Central memory CD8-positive, alpha-beta T cell (primary cell): ENCODE measurements around the gene EIF4A2.

Source experiments
- ATAC-seq: fragments of 150-1000 bp; cut with Tn5 transposase; replicated peaks from 2 replicates; pipeline ENCODE4 v1.10.0; 2022; ENCODE audit warnings: mild to moderate bottlenecking, moderate FRiP score, moderate number of reproducible peaks; ENCODE audit not compliant: poor library complexity, severe bottlenecking; ENCODE audit errors: extremely low read depth
- DNase-seq, 2 donors: peaks; one replicate each; pipeline ENCODE4 v3.0.0; 2021; ENCODE audit warnings: low spot score in 2 of 2
- H3K27ac Mint-ChIP-seq: one replicate; pipeline ENCODE4 v1.8.0; 2022; ENCODE audit warnings: low read depth, mild to moderate bottlenecking, moderate library complexity, mixed read lengths
- H3K27me3 Mint-ChIP-seq: one replicate; pipeline ENCODE4 v1.8.0; 2022; ENCODE audit warnings: mixed read lengths
- H3K36me3 Mint-ChIP-seq: one replicate; pipeline ENCODE4 v1.8.0; 2022; ENCODE audit warnings: mild to moderate bottlenecking, moderate library complexity, mixed read lengths; ENCODE audit not compliant: insufficient read depth
- H3K4me1 Mint-ChIP-seq: one replicate; pipeline ENCODE4 v1.8.0; 2022; ENCODE audit warnings: mixed read lengths
- H3K4me3 Mint-ChIP-seq: one replicate; pipeline ENCODE4 v1.8.0; 2022; ENCODE audit warnings: mild to moderate bottlenecking, moderate library complexity, mixed read lengths
- H3K9me3 Mint-ChIP-seq: one replicate; pipeline ENCODE4 v1.8.0; 2022; ENCODE audit warnings: mixed read lengths

EIF4A2 gene

DNA sequence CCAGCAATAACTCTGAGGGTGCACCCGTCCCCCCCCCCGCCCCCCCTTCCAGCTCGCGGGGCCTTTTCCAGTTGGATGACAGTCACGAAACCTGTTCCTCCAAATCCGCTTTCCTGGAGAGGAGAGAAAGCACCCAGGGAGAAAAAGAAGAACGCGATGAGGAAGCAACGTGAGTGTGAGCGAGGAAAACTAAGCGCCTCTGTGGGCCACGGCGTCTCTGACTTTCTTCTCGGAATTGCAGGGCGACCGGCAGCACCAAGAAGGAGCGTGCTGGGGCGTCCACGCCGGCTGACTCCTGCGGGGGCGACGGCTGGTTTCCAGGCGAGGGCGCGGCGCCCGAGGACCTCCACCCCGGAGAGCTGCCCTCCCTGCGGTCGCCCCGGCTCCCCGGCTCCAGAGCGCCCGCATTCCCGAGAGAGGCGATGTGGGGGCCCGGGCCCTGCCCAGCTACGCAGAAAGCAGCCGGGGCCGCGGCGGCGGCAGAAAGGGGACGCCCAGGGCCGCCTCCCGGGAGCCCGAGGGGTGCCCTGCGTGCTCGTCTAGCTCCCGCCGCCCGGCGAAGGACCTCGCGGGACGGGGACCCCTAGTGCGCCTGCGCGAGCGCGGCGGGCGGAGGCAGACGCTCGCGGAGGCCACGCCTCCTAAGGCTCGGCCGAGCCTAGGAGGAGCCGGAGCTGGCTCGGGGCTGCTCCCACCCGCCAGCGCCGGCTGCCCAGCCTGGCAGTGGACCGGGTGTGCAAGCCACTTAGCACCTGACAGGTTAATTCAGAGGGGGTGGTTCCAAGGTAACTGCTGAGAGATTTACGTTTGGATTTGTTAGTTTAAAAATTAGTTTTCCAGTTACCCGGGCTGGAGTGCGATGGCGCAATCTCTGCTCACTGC is 43.8 kb downstream of the EIF4A2 start:
- DNase-seq (peak; percentile 70 to 71), ATAC-seq (peak; percentile 92)
- H3K27ac Mint-ChIP-seq = peak overlapping the region; percentile 22
- H3K4me1 Mint-ChIP-seq = peaks cover 23% of the 10 kb centered on the region
- H3K27me3 Mint-ChIP-seq = peaks cover 60% of the 10 kb centered on the region
- peak overlapping the region; percentile 47 for H3K4me3 Mint-ChIP-seq
- peaks cover 3% of the 10 kb centered on the region for H3K36me3 Mint-ChIP-seq
- H3K9me3 Mint-ChIP-seq = no peaks in the 10 kb centered on the region

DNA sequence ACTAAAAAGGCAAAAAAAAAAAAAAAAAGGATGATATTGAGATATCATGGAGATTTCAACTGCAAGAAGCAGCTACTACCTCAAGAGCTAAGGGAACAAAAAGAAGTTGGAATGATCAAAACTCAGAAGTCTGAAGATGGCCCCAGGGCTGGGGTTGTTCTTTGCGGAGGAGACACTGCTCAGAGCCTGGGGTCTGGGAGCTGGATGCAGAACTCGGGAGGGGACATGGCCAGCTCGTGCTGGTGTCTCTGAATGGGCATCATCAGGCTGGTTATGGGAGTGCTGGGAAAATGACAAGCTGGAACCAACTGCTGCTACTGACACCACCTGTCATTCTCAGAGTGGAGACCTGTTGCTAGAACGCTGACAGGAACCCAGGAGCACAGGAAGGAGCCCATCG is 45.0 kb downstream of the EIF4A2 start:
- no peak overlapping the region for H3K27ac Mint-ChIP-seq
- ATAC-seq = no peak
- no peak for DNase-seq
- peaks cover 3% of the 10 kb centered on the region for H3K36me3 Mint-ChIP-seq
- H3K27me3 Mint-ChIP-seq = peaks cover 68% of the 10 kb centered on the region
- peak overlapping the region; percentile 47 for H3K4me3 Mint-ChIP-seq
- no peaks in the 10 kb centered on the region for H3K9me3 Mint-ChIP-seq
- H3K4me1 Mint-ChIP-seq = peaks cover 23% of the 10 kb centered on the region

DNA sequence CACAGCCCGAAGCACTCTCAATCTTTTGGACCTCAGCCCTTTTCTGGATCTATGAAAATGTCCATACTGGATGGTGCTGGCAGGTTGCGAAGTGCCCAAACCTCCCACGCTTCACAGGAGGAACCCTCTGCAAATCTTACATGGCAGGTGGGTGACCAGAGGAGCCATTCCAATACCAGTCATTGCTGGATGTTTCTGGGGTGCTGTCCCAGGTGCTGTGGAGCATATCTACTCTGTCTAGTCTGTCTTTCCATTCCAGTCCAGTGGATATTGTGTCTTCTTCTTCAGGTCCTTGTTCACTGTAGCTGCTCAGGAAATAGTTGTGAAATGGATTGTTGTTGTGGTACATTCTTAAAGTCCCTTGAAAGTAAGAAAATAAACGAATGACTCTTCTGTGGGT is 48.4 kb downstream of the EIF4A2 start:
- peaks cover 6% of the 10 kb centered on the region for H3K4me1 Mint-ChIP-seq
- H3K4me3 Mint-ChIP-seq = no peak overlapping the region
- DNase-seq (no peak), ATAC-seq (no peak)
- H3K27me3 Mint-ChIP-seq = peaks cover 51% of the 10 kb centered on the region
- H3K9me3 Mint-ChIP-seq = no peaks in the 10 kb centered on the region
- peaks cover 2% of the 10 kb centered on the region for H3K36me3 Mint-ChIP-seq
- H3K27ac Mint-ChIP-seq = no peak overlapping the region

DNA sequence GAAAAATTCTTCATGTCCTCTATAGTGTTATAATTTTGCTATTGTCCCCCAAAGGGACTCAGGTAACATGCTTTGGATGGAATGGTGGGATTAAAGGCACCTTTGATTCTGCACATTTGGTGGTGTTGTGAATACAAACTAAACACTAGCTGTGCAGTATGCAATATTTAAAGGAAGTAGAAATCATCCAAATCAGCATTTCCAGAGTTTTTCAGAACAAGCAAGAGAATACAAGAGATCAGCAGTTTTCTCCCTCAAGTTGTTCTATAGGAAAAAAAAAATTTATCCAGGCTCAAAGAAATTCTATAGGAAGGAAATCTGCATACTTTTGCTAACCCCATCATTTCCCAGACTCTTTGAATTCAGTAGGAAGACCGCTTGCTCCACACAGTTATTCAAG is 48.9 kb downstream of the EIF4A2 start:
- Mint-ChIP-seq H3K27me3 (peaks cover 51% of the 10 kb centered on the region), H3K36me3 (peaks cover 2% of the 10 kb centered on the region), H3K4me1 (peaks cover 5% of the 10 kb centered on the region), H3K27ac (no peak overlapping the region), H3K4me3 (no peak overlapping the region), H3K9me3 (no peaks in the 10 kb centered on the region)
- ATAC-seq (no peak), DNase-seq (no peak)
